ENCODE measurements around the gene ATR. TPM values are rescaled to one million over a fixed set of nuclear protein-coding genes. Genes with fewer than 3 reads are reported as not detected.

The ATR gene
- total RNA-seq, 1 donor from 2014 or later: 22.4 TPM

- no peaks in the 10 kb centered on the region for H3K27me3 ChIP-seq (ENCODE audit: control insufficient read depth, insufficient read depth, low read length)
- H3K4me3 ChIP-seq (ENCODE audit: low read depth, low read length): no peak overlapping the region
- peak; percentile 52 for DNase-seq (ENCODE audit: low read depth)
- TF ChIP-seq CTCF (IDR thresholded peaks at IDR 0.05; ENCODE audit: insufficient read depth, low read length, severe bottlenecking): no peak
- peaks cover 6% of the 10 kb centered on the region for H3K36me3 ChIP-seq (ENCODE audit: control insufficient read depth, insufficient read depth, low read length)
- no peak for FAIRE-seq
Measured at GRCh38 chr3:142495103-142495502, 83.4 kb downstream of the ATR start.

GRCh38 chr3:142492184-142492583 is 86.3 kb downstream of the ATR start:
- FAIRE-seq: no peak
- no peak for DNase-seq (ENCODE audit: low read depth)
- TF ChIP-seq CTCF (IDR thresholded peaks at IDR 0.05; ENCODE audit: insufficient read depth, low read length, severe bottlenecking): no peak
- Histone ChIP-seq H3K27me3 (ENCODE audit: control insufficient read depth, insufficient read depth, low read length) (no peaks in the 10 kb centered on the region), H3K4me3 (ENCODE audit: low read depth, low read length) (no peak overlapping the region), H3K36me3 (ENCODE audit: control insufficient read depth, insufficient read depth, low read length) (peaks cover 6% of the 10 kb centered on the region)

- peaks cover 5% of the 10 kb centered on the region for H3K36me3 ChIP-seq (ENCODE audit: control insufficient read depth, insufficient read depth, low read length)
- DNase-seq (ENCODE audit: low read depth): no peak
- H3K4me3 ChIP-seq (ENCODE audit: low read depth, low read length): no peak overlapping the region
- TF ChIP-seq CTCF (IDR thresholded peaks at IDR 0.05; ENCODE audit: insufficient read depth, low read length, severe bottlenecking): no peak
- FAIRE-seq: no peak
- no peaks in the 10 kb centered on the region for H3K27me3 ChIP-seq (ENCODE audit: control insufficient read depth, insufficient read depth, low read length)
Measured at GRCh38 chr3:142489572-142490323, 88.8 kb downstream of the ATR start.

- TF ChIP-seq CTCF (IDR thresholded peaks at IDR 0.05; ENCODE audit: insufficient read depth, low read length, severe bottlenecking): no peak
- no peak for FAIRE-seq
- Histone ChIP-seq H3K36me3 (ENCODE audit: control insufficient read depth, insufficient read depth, low read length) (peaks cover 5% of the 10 kb centered on the region), H3K4me3 (ENCODE audit: low read depth, low read length) (no peak overlapping the region), H3K27me3 (ENCODE audit: control insufficient read depth, insufficient read depth, low read length) (no peaks in the 10 kb centered on the region)
- DNase-seq (ENCODE audit: low read depth): no peak
Measured at GRCh38 chr3:142484912-142485435, 93.6 kb downstream of the ATR start.

GRCh38 chr3:142481196-142481595 is 97.3 kb downstream of the ATR start:
- no peak for FAIRE-seq
- TF ChIP-seq CTCF (IDR thresholded peaks at IDR 0.05; ENCODE audit: insufficient read depth, low read length, severe bottlenecking): no peak
- peaks cover 5% of the 10 kb centered on the region for H3K36me3 ChIP-seq (ENCODE audit: control insufficient read depth, insufficient read depth, low read length)
- H3K27me3 ChIP-seq (ENCODE audit: control insufficient read depth, insufficient read depth, low read length): no peaks in the 10 kb centered on the region
- H3K4me3 ChIP-seq (ENCODE audit: low read depth, low read length): no peak overlapping the region
- DNase-seq (ENCODE audit: low read depth): no peak

Data from bronchial epithelial cell (primary cell).